Heart left ventricle (tissue), 16 donors: ENCODE data around the gene PLK5. TPM values are rescaled to one million over a fixed set of nuclear protein-coding genes. Genes with fewer than 3 reads are reported as not detected.
"Not testable (repeated sequence)": the region's sequence is repeated elsewhere in the genome, so short reads cannot be mapped to it uniquely, and the experiment has no call there.

ENCODE experiments used
- ATAC-seq, 4 donors: fragments of 200-7000 bp; cut with Tn5 transposase; one replicate each; pipeline ENCODE4 v1.9.1; 2020 to 2022; ENCODE audit warnings: moderate library complexity in 4 of 4, mild to moderate bottlenecking in 3 of 4, moderate number of reproducible peaks in 1 of 4
- DNase-seq, 5 donors: peaks; one replicate each; pipeline ENCODE4 v3.0.0-alpha.2; 2020
- H3K27ac ChIP-seq, 12 donors: fragments of 200-600 bp; sonication (generic) in 4 of 12; one replicate each; pipeline versions ENCODE4 v1.5.0 to v1.8.0; 2016 to 2022; ENCODE audit warnings: mild to moderate bottlenecking in 2 of 12
- H3K27me3 ChIP-seq, 9 donors: fragments of 200-600 bp; sonication (generic) in 2 of 9; one replicate each; pipeline versions ENCODE4 v1.5.1 to v1.8.0; 2016 to 2022; ENCODE audit warnings: mild to moderate bottlenecking in 3 of 9
- H3K36me3 ChIP-seq, 9 donors: fragments of 200-600 bp; sonication (generic) in 2 of 9; one replicate each; pipeline versions ENCODE4 v1.5.0 to v1.8.0; 2018 to 2022; ENCODE audit warnings: mild to moderate bottlenecking in 2 of 9
- H3K4me1 ChIP-seq, 12 donors: fragments of 200-600 bp; sonication (generic) in 4 of 12; one replicate each; pipeline versions ENCODE4 v1.5.0 to v1.8.0; 2016 to 2022; ENCODE audit warnings: mild to moderate bottlenecking in 3 of 12
- H3K4me3 ChIP-seq, 12 donors: fragments of 200-600 bp; sonication (generic) in 4 of 12; one replicate each; pipeline versions ENCODE4 v1.5.0 to v1.8.0; 2017 to 2022; ENCODE audit warnings: mild to moderate bottlenecking in 9 of 12, moderate library complexity in 4 of 12
- H3K9me3 ChIP-seq, 12 donors: fragments of 200-600 bp; sonication (generic) in 4 of 12; one replicate each; pipeline versions ENCODE4 v1.5.0 to v1.8.0; 2016 to 2022; ENCODE audit warnings: mild to moderate bottlenecking in 1 of 12
- POLR2A ChIP-seq, 2 donors: fragments of 450-650 bp; IDR thresholded peaks; one replicate each; pipeline ENCODE4 v1.6.1; 2017; ENCODE audit warnings: antibody characterized with exemption in 2 of 2, mild to moderate bottlenecking in 2 of 2, moderate library complexity in 2 of 2
- WGBS, 4 donors: extraction: QIAGEN DNeasy Blood & Tissue Kit in 2 of 4; methylation state at CpG; one replicate each; pipeline versions ENCODE4 v1.1.5 to v1.1.7; 2013 to 2018; 5-methylcytosine and 5-hydroxymethylcytosine counted together
- intact Hi-C, 10 donors: fragments of 100-400 bp; cut with DNase I; formaldehyde crosslinking; loops; one replicate each; pipeline versions ENCODE4 v1.11.1 to v1.14.2; 2022
- polyA plus RNA-seq, 2 donors: library from polyadenylated mRNA; stranded (reverse); fragments of 200-250 nt; gene quantifications; one replicate each; pipeline ENCODE4 v1.2.3, GENCODE V29; 2013
- total RNA-seq, 9 donors: library from RNA; depleted of rRNA in 2 of 9; stranded (reverse); fragments of >200 nt in 2 of 9; fragmentation: NEBNext Ultra II Directional in 3 of 9; extraction: Animal tissue kit (Norgen Biotek cat#: 25700) in 3 of 9; gene quantifications; one replicate each; pipeline versions ENCODE4 v1.1.0 to v1.2.4, GENCODE V29; 2016 to 2023
- TF ChIP-seq, protein P1 (sequence below), 12 donors: fragments of 200-600 bp; sonication (generic) in 4 of 12; IDR thresholded peaks; one replicate each; pipeline versions ENCODE4 v1.5.0 to v1.8.0; 2018 to 2022; ENCODE audit warnings: antibody characterized with exemption in 12 of 12, mild to moderate bottlenecking in 5 of 12
- donor health status: ischemic (EF 13 %, LVEDD 7.1; RV severe dilation, severe dysfunction).
- donor health status: healthy with polysubstance abuse.
- donor health status: DM: no; HTN: yes; CAD: no.
- donor health status: DM: no; HTN: no; CAD: no.
- donor health status: ischemic (EF 25% LVEDD 6.9; RV normal size, moderate dysfunction).
- donor health status: ischemic (EF 25% LVEDD 5.7; RV mildly dilated, moderate dysfunction).
- donor health status: healthy.
- donor health status: DM: yes; HTN: yes; CAD: no.
- donor health status: ischemic (EF 35%, LVEDD 5.7; RV mildly dilated, moderate dysfunction).
- donor health status: nonischemic (EF 11% LVEDD 7.7; RV severe dilation, severe dysfunction).
- donor health status: DM: yes; HTN: yes; CAD: no.
- donor health status: PGD.
- donor health status: ischemic (EF 29% LVEDD 5.4; RV normal size, mild dysfunction).
- donor health status: nonischemic (EF 23%, LVEDD 6.1; RV moderate dilation, normal function).

PLK5 gene
- total and polyA plus RNA-seq, 11 donors: 0.17 to 0.30 TPM; not detected in 9

DNA sequence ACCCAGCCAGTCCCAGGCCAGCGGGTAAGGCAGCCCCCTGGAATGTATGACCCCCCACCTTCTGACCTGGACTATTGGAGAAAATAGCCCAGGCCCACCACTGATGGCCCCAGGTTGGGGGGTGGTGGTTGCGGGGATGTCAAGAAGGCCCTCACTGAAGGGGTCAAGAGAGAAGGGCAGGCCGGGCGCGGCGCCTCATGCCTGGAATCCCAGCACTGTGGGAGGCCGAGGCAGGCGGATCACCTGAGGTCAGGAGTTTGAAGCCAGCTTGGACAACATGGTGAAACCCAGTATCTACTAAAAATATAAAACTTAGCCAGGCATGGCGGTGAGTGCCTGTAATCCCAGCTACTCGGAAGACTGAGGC lies 9.6 kb upstream of the PLK5 start:
- Histone ChIP-seq H3K27me3 (peaks cover 0 to 35% (median 5%) of the 10 kb centered on the region in 9 donors), H3K4me1 (peaks cover 0 to 40% (median 7%) of the 10 kb centered on the region in 12 donors), H3K27ac (peak overlapping the region in 3 of 12 donors; percentile 87 to 97 (median 95)), H3K36me3 (peaks cover 0 to 6% (median 0%) of the 10 kb centered on the region in 9 donors), H3K9me3 (no peaks in the 10 kb centered on the region), H3K4me3 (no peak overlapping the region)
- DNase-seq (no peak), ATAC-seq (no peak)
- WGBS, 4 donors: 63 to 76% (median 66%) methylated on average over 10 of the region's 10 CpGs
- intact Hi-C loops: loop anchor here in 2 of 10 donors (5.0 to 10.0 kb wide), 2 partner anchors 67 to 239 kb away; partner anchors contain the start of gene FAM174C (in 1 of the 2)
- TF ChIP-seq, protein P1, sequence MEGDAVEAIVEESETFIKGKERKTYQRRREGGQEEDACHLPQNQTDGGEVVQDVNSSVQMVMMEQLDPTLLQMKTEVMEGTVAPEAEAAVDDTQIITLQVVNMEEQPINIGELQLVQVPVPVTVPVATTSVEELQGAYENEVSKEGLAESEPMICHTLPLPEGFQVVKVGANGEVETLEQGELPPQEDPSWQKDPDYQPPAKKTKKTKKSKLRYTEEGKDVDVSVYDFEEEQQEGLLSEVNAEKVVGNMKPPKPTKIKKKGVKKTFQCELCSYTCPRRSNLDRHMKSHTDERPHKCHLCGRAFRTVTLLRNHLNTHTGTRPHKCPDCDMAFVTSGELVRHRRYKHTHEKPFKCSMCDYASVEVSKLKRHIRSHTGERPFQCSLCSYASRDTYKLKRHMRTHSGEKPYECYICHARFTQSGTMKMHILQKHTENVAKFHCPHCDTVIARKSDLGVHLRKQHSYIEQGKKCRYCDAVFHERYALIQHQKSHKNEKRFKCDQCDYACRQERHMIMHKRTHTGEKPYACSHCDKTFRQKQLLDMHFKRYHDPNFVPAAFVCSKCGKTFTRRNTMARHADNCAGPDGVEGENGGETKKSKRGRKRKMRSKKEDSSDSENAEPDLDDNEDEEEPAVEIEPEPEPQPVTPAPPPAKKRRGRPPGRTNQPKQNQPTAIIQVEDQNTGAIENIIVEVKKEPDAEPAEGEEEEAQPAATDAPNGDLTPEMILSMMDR (IDR thresholded peaks at IDR 0.05): no peak
- no peak for TF ChIP-seq POLR2A (IDR thresholded peaks at IDR 0.05)

DNA sequence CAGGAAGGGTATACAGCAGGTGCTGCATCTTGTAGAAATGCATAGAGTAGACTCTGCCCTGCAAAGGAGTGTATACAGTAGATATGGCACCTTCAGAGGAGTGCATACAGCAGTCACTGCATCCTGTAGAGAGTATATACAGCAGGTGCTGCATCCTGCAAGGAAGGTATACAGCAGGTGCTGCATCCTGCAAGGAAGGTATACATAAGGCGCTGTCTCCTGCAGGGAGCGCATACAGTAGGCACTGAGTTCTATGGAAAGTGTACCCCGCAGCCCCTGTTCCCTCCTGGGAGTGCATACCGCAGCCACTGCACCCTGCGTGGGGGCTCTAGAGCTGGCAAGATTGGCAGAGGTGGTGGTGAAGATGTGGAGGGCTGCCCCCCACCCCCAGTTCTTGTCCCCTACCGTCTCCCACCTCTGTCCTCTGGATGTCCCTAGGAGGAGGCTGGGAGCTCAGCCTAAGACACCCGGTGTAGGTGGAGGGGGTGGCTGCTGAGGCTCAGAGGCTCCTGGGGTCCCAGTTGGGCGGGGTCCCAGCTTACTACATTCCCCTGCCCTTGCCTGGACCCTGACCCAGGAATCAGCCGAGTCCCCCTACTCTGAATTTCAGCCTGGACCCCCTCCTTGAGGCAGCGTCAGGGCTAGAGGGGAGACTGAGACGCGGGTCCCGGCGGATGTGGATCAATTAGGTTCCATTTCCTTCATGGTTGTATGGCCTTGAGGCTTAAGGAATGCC lies 8.7 kb upstream of the PLK5 start:
- no peak overlapping the region for H3K4me3 ChIP-seq
- DNase-seq (no peak), ATAC-seq (no peak)
- WGBS, 4 donors: 65 to 75% (median 72%) methylated on average over 12 to 14 of the region's 14 CpGs
- no peak overlapping the region for H3K27ac ChIP-seq
- intact Hi-C loops: loop anchor here in 2 of 10 donors (5.0 to 10.0 kb wide), 3 partner anchors 68 to 240 kb away; partner anchors contain the start of gene FAM174C (in 1 of the 2)
- TF ChIP-seq, protein P1 (IDR thresholded peaks at IDR 0.05): no peak
- TF ChIP-seq POLR2A (IDR thresholded peaks at IDR 0.05): no peak
- no peaks in the 10 kb centered on the region for H3K9me3 ChIP-seq
- H3K4me1 ChIP-seq: peaks cover 0 to 37% (median 7%) of the 10 kb centered on the region in 12 donors
- H3K27me3 ChIP-seq: peaks cover 0 to 34% (median 5%) of the 10 kb centered on the region in 9 donors
- peaks cover 0 to 5% (median 0%) of the 10 kb centered on the region in 9 donors for H3K36me3 ChIP-seq

DNA sequence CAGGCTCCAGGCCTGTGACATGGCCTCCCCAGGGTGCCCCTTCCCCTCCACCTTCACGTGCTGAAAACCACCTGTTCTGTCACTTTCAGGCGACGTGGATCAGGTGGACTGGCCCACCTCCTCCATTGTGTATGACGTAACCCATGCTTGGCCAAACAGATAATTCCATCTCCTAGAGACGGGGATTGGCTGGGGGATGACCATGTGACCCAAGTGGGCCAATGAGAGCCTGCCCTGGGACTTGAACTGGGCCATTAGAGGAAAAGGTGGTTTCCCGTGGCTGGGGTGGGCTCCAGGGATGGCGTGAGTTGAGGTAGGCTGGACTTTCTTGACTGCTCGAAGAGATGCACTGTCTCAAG lies 7.5 kb upstream of the PLK5 start:
- 74 to 85% (median 80%) methylated on average over 8 of the region's 8 CpGs for WGBS, 4 donors
- peaks cover 0 to 28% (median 5%) of the 10 kb centered on the region in 9 donors for H3K27me3 ChIP-seq
- H3K4me3 ChIP-seq: no peak overlapping the region
- ATAC-seq (no peak), DNase-seq (no peak)
- H3K36me3 ChIP-seq: no peaks in the 10 kb centered on the region
- no peaks in the 10 kb centered on the region for H3K9me3 ChIP-seq
- H3K27ac ChIP-seq: no peak overlapping the region
- peaks cover 0 to 28% (median 7%) of the 10 kb centered on the region in 12 donors for H3K4me1 ChIP-seq
- intact Hi-C loops: loop anchor here in 2 of 10 donors (5.0 to 10.0 kb wide), 2 partner anchors 234 to 242 kb away; partner anchors contain the start of gene FAM174C (in 1 of the 2)
- no peak for TF ChIP-seq POLR2A (IDR thresholded peaks at IDR 0.05)
- TF ChIP-seq, protein P1 (IDR thresholded peaks at IDR 0.05): no peak

DNA sequence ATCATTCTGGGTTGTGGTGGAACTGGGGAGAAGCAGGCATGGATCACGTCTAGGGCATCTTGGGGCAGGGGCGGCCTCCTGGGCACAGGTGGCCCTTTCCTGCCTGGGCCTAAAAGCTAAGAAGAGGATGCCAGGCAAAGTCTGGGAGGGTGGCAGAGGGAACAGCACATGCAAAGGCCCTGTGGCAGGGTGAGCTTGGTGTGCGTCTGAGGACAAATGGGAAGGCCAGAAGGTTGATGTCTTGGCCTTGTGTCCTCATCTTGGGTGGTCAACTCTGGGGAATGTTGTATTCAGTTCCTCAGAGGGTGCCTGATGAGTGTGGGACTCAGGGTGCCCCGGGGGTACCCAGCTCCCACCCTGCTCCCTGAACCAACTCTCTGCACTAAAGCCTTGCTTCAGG lies 5.4 kb upstream of the PLK5 start:
- H3K36me3 ChIP-seq: no peaks in the 10 kb centered on the region
- no peak overlapping the region for H3K4me3 ChIP-seq
- peaks cover 0 to 26% (median 8%) of the 10 kb centered on the region in 9 donors for H3K27me3 ChIP-seq
- ATAC-seq: no peak
- H3K9me3 ChIP-seq: no peaks in the 10 kb centered on the region
- DNase-seq: no peak
- intact Hi-C loops: loop anchor here in 2 of 10 donors (5.0 to 10.0 kb wide), 2 partner anchors 236 to 244 kb away; partner anchors contain the start of gene FAM174C (in 1 of the 2)
- peaks cover 0 to 16% (median 3%) of the 10 kb centered on the region in 12 donors for H3K4me1 ChIP-seq
- 80 to 91% (median 84%) methylated on average over 4 of the region's 4 CpGs for whole genome bisulfite sequencing, 4 donors
- H3K27ac ChIP-seq: no peak overlapping the region
- TF ChIP-seq, protein P1 (IDR thresholded peaks at IDR 0.05): no peak
- TF ChIP-seq POLR2A (IDR thresholded peaks at IDR 0.05): no peak

DNA sequence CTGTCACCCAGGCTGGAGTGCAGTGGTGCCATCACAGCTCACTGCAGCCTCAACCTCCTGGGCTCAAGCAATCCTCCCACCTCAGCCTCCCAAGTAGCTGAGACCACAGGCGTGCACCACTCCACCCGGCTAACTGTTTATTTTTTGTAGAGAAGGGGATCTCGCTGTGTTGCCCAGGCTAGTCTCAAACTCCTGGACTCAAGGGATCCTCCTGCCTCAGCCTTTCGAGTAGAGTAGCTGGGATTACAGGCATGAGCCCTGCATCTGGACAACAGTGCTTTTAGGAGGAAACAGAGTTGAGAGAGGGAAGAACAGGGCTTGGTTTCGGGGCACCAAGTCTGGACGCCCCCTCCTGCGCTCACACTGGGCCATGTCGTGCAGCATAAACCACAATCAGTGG lies 4.1 kb upstream of the PLK5 start:
- not testable (repeated sequence) for H3K27ac ChIP-seq, ATAC-seq, H3K36me3 ChIP-seq, H3K9me3 ChIP-seq, DNase-seq, H3K4me3 ChIP-seq
- whole genome bisulfite sequencing, 4 donors: 80 to 90% (median 85%) methylated on average over 7 to 8 of the region's 8 CpGs
- Histone ChIP-seq H3K27me3 (peaks cover 0 to 27% (median 13%) of the 10 kb centered on the region in 9 donors), H3K4me1 (peaks cover 0 to 20% (median 0%) of the 10 kb centered on the region in 12 donors)
- intact Hi-C loops: loop anchor here in 4 of 10 donors (5.0 to 10.0 kb wide), 3 partner anchors 235 to 245 kb away; partner anchors contain the start of genes EFNA2 (in 2 of the 4) and FAM174C (in 1 of the 4)
